C1 segment of cervical spinal cord (tissue), 14 donors: ENCODE measurements around the gene FBXL15.

Experiments
- DNase-seq, 14 donors: peaks; one replicate each; lab custom pipeline; 2025; lab: John Stamatoyannopoulos, UW

FBXL15 gene

DNA sequence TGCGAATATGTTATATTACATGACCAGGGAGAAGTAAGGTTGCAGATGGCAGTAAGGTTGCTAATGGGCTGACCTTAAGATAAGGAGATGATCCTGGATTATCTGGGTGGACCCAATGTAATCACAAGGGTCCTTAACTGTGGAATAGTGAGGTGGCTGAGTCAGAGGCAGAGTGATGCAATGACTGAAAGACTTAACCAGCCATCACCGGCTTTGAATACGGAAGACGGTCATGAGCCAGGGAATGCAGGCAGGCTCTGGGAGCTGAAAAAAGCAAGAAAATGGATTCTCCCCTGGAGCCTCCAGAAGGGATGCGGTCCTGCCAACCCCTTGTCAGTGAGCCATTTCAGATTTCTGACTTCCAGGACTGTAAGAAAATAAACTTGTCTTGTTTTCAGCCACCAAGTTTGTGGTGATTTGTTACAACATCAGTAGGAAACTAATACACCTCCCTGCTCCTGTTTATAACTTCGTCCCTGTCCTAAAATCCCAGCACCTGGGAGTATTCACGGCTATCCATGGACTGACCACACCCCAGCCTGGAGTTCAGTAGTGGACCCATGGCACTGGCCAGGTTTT, 35.3 kb downstream of the FBXL15 start:
- no peak for DNase-seq

- peak in 1 of 14 donors; percentile 22 for DNase-seq
Measured at GRCh38 chr10:102457591-102458150, 37.0 kb downstream of the FBXL15 start.

DNA sequence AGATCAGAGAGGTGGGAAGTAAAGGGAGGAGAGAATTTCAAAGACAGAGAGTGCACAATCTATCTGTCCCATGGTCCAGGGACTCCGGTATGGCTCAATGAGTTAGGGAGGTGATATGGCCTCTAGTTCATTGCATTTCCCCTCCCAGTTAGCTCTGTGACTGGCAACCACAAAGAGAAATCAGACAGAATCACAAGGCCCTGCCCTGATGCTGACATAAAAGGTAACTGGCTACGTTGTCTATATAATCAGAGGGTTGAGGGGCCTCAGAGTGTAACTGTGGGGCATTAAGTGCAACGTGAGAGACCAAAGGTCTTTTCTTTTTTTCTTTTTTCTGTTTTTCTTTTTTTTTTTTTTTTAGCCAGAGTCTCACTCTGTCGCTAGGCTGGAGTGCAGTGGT, 38.0 kb downstream of the FBXL15 start:
- DNase-seq: no peak

- DNase-seq: no peak
Measured at GRCh38 chr10:102460836-102461186, 40.2 kb downstream of the FBXL15 start.

GRCh38 chr10:102461187-102462054, 40.8 kb downstream of the FBXL15 start:
- peak in 13 of 14 donors; percentile 43 to 91 (median 76) for DNase-seq

DNA sequence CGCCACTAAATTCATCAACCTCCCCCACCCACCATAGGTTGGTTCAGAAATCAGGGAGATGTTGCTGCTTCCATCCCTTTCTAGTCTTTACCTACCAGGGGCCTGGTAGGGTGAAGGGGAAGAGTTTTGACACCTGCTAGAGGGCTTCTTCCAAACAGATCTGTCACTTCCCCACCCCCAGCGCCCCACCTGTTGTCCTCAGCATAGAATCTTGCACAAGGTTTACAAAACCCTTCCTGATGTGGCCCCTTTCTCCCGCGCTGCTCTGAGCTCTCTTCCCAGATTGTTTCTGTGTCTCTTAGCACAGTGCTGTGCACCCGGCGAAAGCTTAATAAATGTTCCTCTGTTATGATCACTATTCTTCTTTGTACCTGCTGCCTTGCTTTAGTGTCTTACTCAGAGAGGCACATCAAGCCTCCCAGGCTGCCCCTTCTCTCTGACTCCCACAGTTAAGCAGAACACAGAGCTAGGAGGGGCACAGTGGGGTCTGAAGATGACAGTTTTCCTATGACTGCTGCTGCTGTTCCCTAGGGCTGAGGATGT, 41.9 kb downstream of the FBXL15 start:
- DNase-seq: peak in 1 of 14 donors; percentile 23

DNA sequence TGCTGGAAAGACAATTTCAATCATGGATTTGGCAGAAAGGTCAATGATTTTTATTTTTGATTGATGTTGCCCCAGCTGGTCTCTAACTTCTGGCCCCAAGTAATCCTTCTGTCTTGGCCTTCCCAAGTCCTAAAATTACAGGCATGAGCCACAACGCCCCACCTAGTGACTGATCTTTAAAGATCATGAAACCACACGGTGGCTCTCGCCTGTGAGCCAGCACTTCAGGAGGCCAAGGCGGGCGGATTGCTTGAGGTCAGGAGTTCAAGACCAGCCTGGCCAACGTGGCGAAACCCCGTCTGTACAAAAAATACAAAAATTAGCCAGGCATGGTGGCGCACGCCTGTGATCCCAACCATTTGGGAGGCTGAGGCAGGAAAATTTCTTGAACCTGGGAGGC, 43.3 kb downstream of the FBXL15 start:
- no peak for DNase-seq

- no peak for DNase-seq
Measured at GRCh38 chr10:102465466-102465865, 44.8 kb downstream of the FBXL15 start.

DNA sequence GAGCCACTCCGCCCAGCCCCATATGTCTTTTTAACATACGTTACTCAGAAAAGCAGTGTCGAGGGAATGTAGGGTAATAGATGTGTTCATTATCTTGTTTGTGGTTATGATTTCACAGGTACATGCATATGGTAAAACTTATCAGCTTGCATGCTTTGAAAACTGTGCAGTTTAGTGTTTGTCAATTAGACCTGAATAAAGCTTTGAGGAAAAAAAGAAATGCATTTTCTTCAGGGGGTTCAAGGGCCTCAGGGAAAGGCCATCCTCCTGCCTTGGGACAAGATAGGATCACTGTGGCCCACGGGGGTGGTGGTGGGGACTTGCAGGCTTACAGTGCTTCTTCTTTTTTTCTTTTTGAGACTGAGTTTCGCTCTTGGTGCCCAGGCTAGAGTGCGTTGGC, 46.7 kb downstream of the FBXL15 start:
- no peak for DNase-seq

DNA sequence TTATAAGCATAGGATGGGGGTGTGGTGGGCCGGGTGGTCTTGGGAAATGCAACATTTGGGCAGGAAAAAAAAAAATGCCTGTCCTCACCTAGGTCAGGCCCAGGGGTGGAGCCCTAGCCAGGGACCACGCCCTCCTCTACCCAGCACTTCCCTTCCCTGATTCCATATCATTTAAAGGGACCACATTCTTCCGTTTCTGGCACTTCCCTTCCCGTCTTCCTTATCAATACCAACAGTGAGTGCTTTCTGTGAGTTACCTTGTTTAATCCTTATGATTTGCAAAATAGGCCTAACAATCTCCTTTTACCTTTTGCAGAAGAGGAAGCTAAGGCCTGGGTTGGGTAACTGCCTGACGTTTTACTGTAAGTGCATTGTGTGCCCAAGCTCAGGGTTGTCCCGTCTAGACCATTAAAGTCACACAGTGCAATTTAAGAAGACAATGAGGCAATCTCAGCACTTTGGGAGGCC, 47.4 kb downstream of the FBXL15 start:
- DNase-seq: no peak

DNA sequence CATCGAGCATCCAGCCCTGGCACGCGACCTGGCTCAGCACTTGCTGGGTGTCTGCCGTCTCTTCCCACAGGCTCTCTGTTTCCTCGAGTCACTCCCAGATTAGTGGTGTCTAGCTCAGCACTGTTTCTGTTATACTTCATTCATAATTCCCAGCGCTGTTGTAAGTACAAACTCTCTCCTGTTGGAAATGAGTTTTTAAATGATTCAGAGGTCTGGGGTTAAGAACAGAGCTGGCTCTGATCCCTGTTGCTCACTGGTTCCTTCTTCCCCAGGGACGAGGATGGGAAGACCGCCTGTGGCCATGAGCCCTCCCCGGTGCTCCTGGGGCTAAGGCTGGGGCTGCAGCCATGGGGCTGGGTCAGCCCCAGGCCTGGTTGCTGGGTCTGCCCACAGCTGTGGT, 48.0 kb downstream of the FBXL15 start:
- no peak for DNase-seq

GRCh38 chr10:102470579-102471546, 50.2 kb downstream of the FBXL15 start:
- DNase-seq: no peak
